Measurements from ENCODE around the gene PRTN3.

DNA sequence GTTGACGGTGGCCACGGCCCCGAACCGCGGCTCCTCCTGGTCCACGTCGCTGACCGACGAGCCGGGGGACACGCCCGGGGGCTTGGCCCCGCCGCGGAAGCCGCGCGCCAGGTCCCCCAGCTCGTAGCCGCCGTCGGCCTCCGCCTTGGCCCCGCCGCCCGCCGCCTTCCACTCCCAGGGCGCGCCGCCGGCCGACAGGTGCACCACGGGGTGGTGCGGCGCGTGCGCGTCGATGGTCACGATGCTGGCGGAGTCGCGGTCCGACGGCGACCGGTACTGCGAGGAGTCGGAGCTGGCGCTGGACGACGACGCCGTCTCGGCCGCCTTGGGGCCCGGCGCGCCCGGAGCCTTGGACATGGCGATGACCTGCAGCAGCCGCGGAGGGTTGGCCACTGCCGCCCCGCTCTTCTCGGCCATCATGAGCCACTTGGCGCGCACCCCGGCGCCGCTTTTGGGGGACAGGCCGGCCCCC, 28.0 kb upstream of the PRTN3 start:
- TF ChIP-seq GABPA (IDR thresholded peaks at IDR 0.05; ENCODE audit: low read depth) (no peak), GATA2 (CRISPR knock-in tag; IDR thresholded peaks at IDR 0.05) (no peak), MXI1 (IDR thresholded peaks at IDR 0.05; ENCODE audit: low read depth, low read length) (no peak), RFX5 (IDR thresholded peaks at IDR 0.05; ENCODE audit: low read length) (no peak), RCOR1 (IDR thresholded peaks at IDR 0.05; ENCODE audit: low read length) (no peak), POLR2AphosphoS5 (IDR thresholded peaks at IDR 0.05; ENCODE audit: low read depth, low read length) (no peak), FOXM1 (IDR thresholded peaks at IDR 0.05; ENCODE audit: low read depth) (no peak)
- TF ChIP-seq, protein P1, sequence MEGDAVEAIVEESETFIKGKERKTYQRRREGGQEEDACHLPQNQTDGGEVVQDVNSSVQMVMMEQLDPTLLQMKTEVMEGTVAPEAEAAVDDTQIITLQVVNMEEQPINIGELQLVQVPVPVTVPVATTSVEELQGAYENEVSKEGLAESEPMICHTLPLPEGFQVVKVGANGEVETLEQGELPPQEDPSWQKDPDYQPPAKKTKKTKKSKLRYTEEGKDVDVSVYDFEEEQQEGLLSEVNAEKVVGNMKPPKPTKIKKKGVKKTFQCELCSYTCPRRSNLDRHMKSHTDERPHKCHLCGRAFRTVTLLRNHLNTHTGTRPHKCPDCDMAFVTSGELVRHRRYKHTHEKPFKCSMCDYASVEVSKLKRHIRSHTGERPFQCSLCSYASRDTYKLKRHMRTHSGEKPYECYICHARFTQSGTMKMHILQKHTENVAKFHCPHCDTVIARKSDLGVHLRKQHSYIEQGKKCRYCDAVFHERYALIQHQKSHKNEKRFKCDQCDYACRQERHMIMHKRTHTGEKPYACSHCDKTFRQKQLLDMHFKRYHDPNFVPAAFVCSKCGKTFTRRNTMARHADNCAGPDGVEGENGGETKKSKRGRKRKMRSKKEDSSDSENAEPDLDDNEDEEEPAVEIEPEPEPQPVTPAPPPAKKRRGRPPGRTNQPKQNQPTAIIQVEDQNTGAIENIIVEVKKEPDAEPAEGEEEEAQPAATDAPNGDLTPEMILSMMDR (IDR thresholded peaks at IDR 0.05), result no peak

Measured in SK-N-SH (cell line).